ELF-1 (cell line): ENCODE data around the gene FOXO3.
A peak's percentile ranks its signal among the peaks of the same experiment; 100 is the strongest.
"Not testable (repeated sequence)": the region's sequence is repeated elsewhere in the genome, so short reads cannot be mapped to it uniquely, and the experiment has no call there.

ENCODE experiments used
- DNase-seq: peaks from one replicate; pipeline ENCODE4 v3.0.0-alpha.2; 2016; ENCODE audit warnings: low read depth, low spot score

Gene FOXO3

GRCh38 chr6:108658785-108659184, 98.1 kb downstream of the FOXO3 start:
- not testable (repeated sequence) for DNase-seq

- no peak for DNase-seq
These were observed 99.5 kb downstream of the FOXO3 start for GRCh38 chr6:108660251-108660650.

DNA sequence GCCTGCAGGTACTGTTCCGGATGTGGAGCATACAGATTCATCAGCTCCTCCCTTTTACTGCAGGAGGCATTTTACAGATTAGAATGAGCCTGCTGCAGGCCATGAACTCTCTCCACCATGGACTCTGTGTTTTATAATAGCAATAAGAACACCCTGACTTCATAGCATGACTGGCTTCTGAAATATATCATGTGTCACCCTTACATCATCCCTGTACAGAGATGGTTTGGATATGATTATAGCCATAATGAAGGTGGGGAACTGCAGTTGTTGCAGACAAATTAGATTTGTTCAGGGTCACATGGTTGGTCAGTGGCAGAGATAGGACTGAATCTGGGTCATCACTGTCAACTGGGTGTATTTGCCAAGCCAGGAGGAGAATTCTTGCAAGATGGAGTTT, 100.7 kb downstream of the FOXO3 start:
- DNase-seq, result no peak

GRCh38 chr6:108661982-108662381, 101.3 kb downstream of the FOXO3 start:
- DNase-seq, result no peak

DNA sequence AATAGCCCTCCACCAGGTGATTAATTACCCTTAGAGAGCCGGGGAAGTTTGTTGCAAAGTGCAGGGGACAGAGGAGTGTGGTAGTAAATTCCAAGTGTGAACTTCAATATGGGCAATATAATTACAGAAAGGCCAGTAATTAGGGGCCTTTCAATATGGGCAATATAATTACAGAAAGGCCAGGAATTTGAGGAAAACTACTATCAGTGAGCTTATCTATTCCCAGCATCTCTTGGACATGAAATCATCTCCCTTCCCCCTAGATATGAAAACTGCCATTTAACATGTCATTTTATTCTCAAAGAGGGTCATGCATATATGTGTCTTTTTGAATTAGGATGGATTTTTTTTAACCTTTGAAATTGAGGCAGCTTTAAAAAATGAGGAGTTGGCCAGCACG, 102.0 kb downstream of the FOXO3 start:
- DNase-seq, result no peak

GRCh38 chr6:108663494-108664064, 102.9 kb downstream of the FOXO3 start:
- not testable (repeated sequence) for DNase-seq

GRCh38 chr6:108665495-108666196, 104.9 kb downstream of the FOXO3 start:
- no peak for DNase-seq

GRCh38 chr6:108666656-108667260, 106.0 kb downstream of the FOXO3 start:
- DNase-seq, result no peak

- DNase-seq, result peak; percentile 34
These were observed 107.3 kb downstream of the FOXO3 start for GRCh38 chr6:108667993-108668392.

GRCh38 chr6:108669673-108670072, 109.0 kb downstream of the FOXO3 start:
- no peak for DNase-seq

DNA sequence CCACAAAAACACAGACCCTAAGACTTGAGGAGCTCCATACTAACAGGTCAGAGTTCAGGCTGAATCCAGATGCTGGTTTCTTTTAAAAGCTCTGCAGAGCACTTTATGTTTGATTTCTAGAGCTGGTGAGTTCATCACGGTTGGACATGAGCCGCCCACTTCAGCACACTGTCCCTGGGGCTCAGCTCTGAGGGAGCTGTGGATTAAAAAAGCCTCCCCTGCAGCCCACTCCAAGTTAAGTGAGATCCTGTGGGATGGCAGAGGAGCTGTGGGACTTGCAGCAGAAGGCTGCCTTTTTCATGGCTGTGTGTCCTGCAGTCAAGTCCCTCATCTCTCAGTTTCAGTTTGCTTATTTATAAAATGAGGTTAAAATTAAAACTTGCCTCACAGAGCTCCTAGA, 110.5 kb downstream of the FOXO3 start:
- no peak for DNase-seq

GRCh38 chr6:108671790-108672189, 111.1 kb downstream of the FOXO3 start:
- no peak for DNase-seq

DNA sequence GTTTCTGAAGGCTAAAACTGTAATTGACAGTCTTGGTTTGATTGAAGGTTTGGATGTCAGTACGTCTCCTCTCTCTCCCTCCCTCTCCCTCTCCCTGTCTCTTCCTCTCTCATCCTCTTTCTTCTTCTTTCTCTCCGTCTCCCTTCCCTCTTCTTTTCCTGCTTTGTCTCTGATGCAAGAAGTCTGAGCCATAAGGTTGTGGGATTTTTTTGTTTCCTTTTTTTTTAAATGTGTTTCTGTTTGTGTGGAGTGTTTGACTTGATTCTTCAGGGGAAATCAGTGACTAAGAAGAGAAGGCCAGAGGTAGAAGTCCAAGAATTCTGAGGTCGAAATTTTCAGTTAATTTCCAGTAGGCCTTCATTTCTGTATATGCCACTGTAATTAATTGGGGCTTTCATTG, 111.9 kb downstream of the FOXO3 start:
- no peak for DNase-seq

- DNase-seq, result no peak
These were observed 112.4 kb downstream of the FOXO3 start for GRCh38 chr6:108673153-108673552.

- no peak for DNase-seq
These were observed 112.9 kb downstream of the FOXO3 start for GRCh38 chr6:108673602-108674001.

GRCh38 chr6:108675226-108676200, 114.8 kb downstream of the FOXO3 start:
- no peak for DNase-seq

DNA sequence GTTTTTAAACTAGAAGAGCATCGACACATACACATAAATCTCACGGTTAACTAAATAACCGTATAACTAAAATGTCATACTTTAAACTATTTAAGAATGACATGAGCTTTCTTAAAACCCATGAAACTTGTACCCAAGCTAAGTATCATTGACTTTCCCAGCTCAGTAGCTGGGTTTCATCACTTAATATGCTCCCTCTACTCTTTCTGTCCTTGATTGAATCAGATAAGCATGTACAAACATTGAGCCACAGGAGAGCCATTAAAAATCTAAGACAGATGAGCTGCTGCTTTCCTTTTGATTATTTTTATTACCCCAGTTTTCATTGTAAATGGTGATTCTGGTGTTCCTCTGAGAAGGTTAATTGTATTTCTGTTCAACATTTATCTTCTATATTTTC, 115.8 kb downstream of the FOXO3 start:
- DNase-seq, result no peak

GRCh38 chr6:108677357-108677756, 116.6 kb downstream of the FOXO3 start:
- no peak for DNase-seq

- no peak for DNase-seq
These were observed 117.2 kb downstream of the FOXO3 start for GRCh38 chr6:108677894-108678293.

- DNase-seq, result not testable (repeated sequence)
These were observed 119.6 kb downstream of the FOXO3 start for GRCh38 chr6:108680314-108680713.

DNA sequence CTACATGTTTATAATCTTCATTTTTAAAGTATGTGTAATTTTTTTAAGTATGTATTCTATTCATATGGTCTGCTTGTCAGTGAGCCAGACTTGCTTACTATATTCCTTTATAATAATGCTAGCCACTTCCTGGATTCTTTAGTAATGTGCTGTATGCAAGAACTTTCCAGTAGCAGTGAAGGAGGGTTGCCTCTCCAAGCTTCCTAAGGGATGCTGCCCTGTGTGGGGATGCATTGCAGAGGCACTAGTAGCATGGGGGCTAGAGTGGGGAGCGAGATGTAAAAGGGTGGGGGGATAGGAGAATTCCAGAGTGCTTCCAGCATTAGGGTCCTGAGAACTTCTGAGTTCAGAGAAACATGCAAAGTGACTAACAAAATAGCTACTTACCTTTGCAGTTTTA, 121.0 kb downstream of the FOXO3 start:
- not testable (repeated sequence) for DNase-seq
